K562 (cell line): ENCODE measurements around the gene TOX2. TPM values are rescaled to one million over a fixed set of nuclear protein-coding genes. Genes with fewer than 3 reads are reported as not detected.

Experiments used
- FOXM1 ChIP-seq, 2 experiments: fragments of 450-650 bp in 1 of 2; sonication (generic) in 1 of 2; formaldehyde crosslinking in 1 of 2; IDR thresholded peaks; 2 replicates each; pipeline versions ENCODE4 v1.6.1 to v1.9.0; 2017 to 2022; ENCODE audit warnings: low read depth in 2 of 2, mild to moderate bottlenecking in 2 of 2, missing genetic modification reagents in 1 of 2, moderate library complexity in 1 of 2
- GTF2B ChIP-seq: IDR thresholded peaks from 2 replicates; pipeline ENCODE4 v1.6.1; 2011; ENCODE audit not compliant: insufficient read length; ENCODE audit errors: extremely low read depth
- HDAC1 ChIP-seq, 2 experiments: fragments of 450-650 bp; IDR thresholded peaks; 2 replicates each; pipeline ENCODE4 v1.6.1; 2016 to 2017; ENCODE audit warnings: inconsistent platforms in 1 of 2, mild to moderate bottlenecking in 1 of 2, moderate library complexity in 1 of 2
- HMBOX1 ChIP-seq: sonication (generic); IDR thresholded peaks from 2 replicates; pipeline ENCODE4 v1.6.1; 2016
- RBM17 ChIP-seq: fragments of 200-400 bp; formaldehyde crosslinking; IDR thresholded peaks from 2 replicates; pipeline ENCODE4 v1.6.1; 2017; ENCODE audit warnings: low read depth, mild to moderate bottlenecking, low read length, borderline replicate concordance
- RFX1 ChIP-seq: fragments of 450-650 bp; IDR thresholded peaks from 2 replicates; pipeline ENCODE4 v1.6.1; 2016; ENCODE audit warnings: mild to moderate bottlenecking, moderate library complexity
- SFPQ ChIP-seq: fragments of 200-400 bp; formaldehyde crosslinking; IDR thresholded peaks from 2 replicates; pipeline ENCODE4 v1.6.1; 2017; ENCODE audit warnings: mild to moderate bottlenecking, low read depth, low read length, moderate library complexity
- TRIM25 ChIP-seq: fragments of 450-650 bp; IDR thresholded peaks from 2 replicates; pipeline ENCODE4 v1.7.0; 2016; ENCODE audit warnings: borderline replicate concordance
- WHSC1 ChIP-seq: IDR thresholded peaks from one replicate; pipeline ENCODE4 v1.6.1; 2012; ENCODE audit warnings: low read length, control low read depth, inconsistent platforms
- ZNF143 ChIP-seq: sonication (generic); formaldehyde crosslinking; IDR thresholded peaks from 2 replicates; pipeline ENCODE4 v1.9.0; 2022; ENCODE audit warnings: mild to moderate bottlenecking, missing genetic modification reagents
- ZNF280A ChIP-seq: fragments of 450-650 bp; IDR thresholded peaks from 2 replicates; pipeline ENCODE4 v1.6.1; 2018; ENCODE audit warnings: mild to moderate bottlenecking, low read depth; ENCODE audit not compliant: partially characterized antibody
- ZNF316 ChIP-seq: fragments of 450-650 bp; IDR thresholded peaks from 2 replicates; pipeline ENCODE4 v1.6.1; 2016
- ZNF384 ChIP-seq: IDR thresholded peaks from 2 replicates; pipeline ENCODE4 v1.6.1; 2012; ENCODE audit warnings: low read depth, low read length, improper control_type of control experiment
- ZNF609 ChIP-seq: sonication (generic); formaldehyde crosslinking; IDR thresholded peaks from 2 replicates; pipeline ENCODE4 v1.8.1; 2023; ENCODE audit warnings: missing genetic modification reagents, mild to moderate bottlenecking, borderline replicate concordance
- ZNF764 ChIP-seq: fragments of 250-450 bp; sonication (Bioruptor Pico); IDR thresholded peaks from 2 replicates; pipeline ENCODE4 v1.4.0; 2020; ENCODE audit warnings: low read depth, mild to moderate bottlenecking, moderate library complexity
- polyA plus RNA-seq, 8 experiments: library from polyadenylated mRNA; depleted of rRNA in 4 of 8; stranded (reverse) in 5 of 8; unstranded in 3 of 8; fragments of >200 nt; fragmentation: Nextera tagmentation in 2 of 8; fragmentation: Illumina TruSeq in 1 of 8; extraction: Ambion mirVana in 2 of 8; extraction: Trizol in 1 of 8; gene quantifications; 2 replicates each; pipeline versions ENCODE4 v1.2.1 to v1.2.3, GENCODE V29; 2011 to 2014; ENCODE audit warnings: inconsistent platforms in 1 of 8, missing spikeins in 1 of 8
- total RNA-seq, 7 experiments: library from RNA; depleted of rRNA in 6 of 7; stranded (reverse); fragments of >200 nt in 6 of 7; fragmentation: Illumina TruSeq in 2 of 7; extraction: Trizol in 2 of 7; gene quantifications; 2 replicates each; pipeline versions ENCODE4 v1.2.1 to v1.2.3, GENCODE V29; 2011 to 2021; ENCODE audit warnings: low replicate concordance in 1 of 7

The TOX2 gene
- total and polyA plus RNA-seq, 9 of the 15 experiments (the other 6 are each of a cell fraction or from before 2014, with no cell fraction given), result not detected

GRCh38 chr20:44010162-44010704 lies 95.6 kb downstream of the TOX2 start (continued):
- TF ChIP-seq FOXM1 (IDR thresholded peaks at IDR 0.05; ENCODE audit: low read depth) (peak; percentile 92), FOXM1 (CRISPR knock-in tag; IDR thresholded peaks at IDR 0.05; ENCODE audit: low read depth) (no peak), ZNF764 (CRISPR knock-in tag) (no peak), SFPQ (no peak), HMBOX1 (no peak), RFX1 (no peak), ZNF384 (no peak), ZNF609 (no peak), ZNF316 (no peak), HDAC1 (IDR thresholded peaks at IDR 0.05) (no peak), ZNF280A (no peak), RBM17 (no peak), WHSC1 (no peak), ZNF143 (CRISPR knock-in tag) (no peak), TRIM25 (no peak), GTF2B (no peak)
